Measurements from ENCODE around the gene OSBPL8.

Gene OSBPL8

DNA sequence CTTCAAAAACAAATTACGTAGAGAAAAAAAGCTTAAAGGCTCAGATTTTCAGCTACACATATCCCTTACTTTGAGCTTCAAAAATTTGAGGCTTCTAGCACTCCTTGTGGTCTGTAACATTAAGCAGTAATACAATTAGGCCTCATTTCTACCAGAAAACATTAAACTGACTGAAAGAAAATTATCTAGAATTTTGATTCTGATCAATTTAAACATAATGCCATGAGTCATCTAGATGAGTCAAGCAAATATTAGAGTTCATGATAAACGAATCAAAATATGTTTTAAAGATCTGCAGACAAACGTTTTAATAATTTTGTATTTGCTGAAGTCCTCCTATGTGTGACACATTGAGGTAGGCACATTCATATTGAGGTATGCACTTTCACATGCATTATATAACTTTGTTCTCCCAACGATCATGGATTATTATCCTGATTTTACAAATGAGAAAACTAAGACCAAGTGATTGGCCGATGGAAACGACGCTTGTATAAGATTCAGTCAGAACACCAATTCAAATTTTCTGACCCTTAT lies 4.3 kb downstream of the OSBPL8 start:
- DNase-seq = no peak

DNA sequence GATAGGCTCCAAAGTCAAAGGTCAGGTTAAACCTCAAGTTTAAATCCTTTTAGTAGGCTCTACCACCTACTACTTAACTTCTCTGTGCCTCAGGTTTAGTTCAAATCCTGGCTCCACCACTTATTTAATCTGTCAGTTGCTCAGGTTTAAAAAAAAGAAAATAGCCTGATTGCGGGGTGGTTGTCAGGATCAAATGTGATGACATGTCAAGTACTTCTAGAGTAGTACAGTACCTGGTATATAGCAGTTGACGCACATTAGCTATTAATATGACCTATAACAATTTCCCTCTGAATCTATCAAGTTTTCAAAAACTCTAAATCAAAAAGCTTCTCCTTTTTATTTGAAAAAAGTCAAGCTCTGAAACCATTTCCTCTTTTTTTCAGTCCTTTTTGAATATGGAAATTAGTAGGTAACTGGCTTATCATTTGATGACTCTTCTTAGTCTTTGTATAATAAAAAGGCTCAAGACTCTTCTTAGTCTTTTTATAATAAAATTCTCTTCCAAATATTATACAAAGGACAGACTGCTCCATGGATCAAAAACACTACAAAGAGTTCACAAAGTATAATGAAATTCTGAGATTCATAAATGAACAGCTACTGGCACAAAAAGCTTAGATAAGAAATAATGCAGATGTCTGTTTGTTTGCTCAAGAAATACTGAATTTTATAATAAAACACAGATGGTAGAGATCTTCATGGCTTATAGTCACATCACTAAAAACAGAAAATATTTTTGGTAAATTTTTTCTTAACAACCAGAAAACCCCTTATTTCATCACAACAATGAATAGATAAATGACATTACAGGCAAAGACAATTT lies 5.0 kb downstream of the OSBPL8 start:
- no peak for DNase-seq

DNA sequence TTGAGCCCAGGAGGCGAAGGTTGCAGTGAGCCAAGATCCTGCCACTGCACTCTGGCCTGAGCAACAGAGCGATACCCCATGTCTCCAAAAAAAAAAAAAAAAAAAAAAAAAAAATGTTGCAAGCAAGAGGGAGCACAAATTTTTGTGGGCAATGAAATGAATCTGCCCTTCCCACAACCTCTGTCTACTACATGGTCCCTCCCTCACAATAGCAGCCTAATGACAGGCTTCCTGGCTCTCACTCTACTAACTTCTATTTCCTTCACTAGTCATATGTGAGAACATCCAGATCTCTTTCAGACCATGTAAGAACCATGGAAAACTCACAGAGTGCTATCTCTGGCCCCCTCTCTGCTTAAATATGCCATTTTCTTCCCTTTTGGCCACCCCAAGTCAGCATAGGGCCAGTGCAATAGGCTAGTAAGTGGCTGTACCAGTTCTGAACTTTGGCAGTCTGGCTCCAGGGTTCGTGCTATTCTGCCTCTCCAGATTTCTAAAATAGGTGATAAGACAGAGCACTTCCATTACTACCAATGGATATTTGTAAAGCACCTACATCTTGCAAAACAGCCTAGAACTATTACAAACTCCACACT lies 7.1 kb downstream of the OSBPL8 start:
- DNase-seq = no peak

DNA sequence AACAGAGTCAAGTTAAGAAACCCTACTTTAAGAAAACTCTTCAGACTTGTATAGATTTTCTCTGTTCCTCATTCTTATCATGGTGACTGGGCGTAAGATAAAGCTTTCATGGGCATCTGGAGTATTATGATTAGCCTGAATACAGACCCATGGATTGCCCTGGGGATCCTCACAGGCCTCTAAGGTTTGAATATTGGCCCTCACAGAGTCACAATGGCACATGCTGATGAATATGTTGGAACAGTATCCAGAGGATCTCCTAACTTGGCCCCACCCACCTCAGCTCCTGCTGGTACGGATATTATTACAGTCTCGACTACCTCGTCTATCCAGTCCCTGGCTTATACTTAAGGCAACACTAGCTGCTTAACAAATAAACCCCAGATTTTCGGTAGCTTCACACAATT lies 8.1 kb downstream of the OSBPL8 start:
- no peak for DNase-seq

DNA sequence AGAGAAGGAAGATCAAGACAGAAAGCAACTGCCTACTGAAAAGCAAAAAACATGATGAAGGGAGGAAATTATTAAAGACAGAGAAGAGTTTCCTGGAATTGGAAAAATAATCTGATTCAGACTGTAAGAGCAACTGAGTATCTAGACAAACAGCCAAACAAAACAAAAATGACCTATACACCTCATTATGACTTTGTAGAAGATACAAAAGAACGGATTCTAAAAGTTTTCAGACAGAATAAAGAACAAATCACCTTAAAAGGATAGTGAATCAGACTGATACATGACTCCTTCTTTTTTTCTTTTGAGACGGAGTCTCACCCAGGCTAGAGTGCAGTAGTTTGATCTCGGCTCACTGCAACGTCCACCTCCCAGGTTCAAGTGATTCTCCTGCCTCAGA lies 10.4 kb downstream of the OSBPL8 start:
- DNase-seq = no peak

DNA sequence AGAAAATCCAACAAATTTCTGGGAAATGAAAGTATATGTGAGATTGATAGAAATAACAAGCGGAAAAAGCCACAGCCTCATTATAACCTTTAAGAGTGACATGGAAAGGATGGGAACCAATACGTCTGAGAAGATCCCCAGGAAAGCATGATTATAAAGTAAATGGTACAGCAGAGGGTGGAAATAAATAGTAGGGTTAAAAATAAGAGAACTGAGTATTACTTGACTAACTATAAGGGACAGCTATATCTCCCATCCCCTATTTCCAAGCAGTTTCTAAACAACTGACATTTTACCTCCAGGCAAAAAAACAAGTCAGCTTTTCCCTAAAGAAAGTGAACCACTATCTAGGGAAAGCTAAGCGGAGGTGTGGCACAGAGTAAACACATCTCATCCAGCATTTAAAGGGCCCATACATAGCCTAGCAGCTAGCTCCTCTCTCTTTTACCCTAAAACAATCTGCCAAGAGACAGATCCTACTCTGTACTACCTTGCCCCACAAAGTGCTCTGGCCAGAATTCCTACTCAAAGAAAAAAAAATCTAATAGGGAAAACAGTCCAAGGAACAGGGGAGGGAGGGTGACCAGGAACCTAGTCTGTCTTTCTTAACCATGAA lies 11.2 kb downstream of the OSBPL8 start:
- no peak for DNase-seq

DNA sequence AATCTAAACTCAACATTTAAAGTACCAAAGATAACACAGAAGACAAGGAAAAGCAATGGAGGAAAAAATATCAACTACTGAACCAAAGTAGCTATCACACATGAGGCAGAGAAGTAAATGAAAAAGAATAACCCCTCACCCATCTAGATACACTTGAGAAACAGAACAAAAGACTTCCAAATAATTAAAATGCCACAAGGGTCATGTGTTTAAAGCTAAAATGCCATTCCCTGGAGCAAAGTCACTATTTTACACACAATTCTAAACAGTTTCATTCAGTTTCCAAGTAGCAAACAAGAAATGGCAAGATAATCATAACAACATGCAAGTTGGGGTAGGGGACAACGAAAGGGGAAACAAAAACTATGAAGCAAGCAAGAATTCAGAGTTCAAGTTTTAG lies 12.0 kb downstream of the OSBPL8 start:
- no peak for DNase-seq

DNA sequence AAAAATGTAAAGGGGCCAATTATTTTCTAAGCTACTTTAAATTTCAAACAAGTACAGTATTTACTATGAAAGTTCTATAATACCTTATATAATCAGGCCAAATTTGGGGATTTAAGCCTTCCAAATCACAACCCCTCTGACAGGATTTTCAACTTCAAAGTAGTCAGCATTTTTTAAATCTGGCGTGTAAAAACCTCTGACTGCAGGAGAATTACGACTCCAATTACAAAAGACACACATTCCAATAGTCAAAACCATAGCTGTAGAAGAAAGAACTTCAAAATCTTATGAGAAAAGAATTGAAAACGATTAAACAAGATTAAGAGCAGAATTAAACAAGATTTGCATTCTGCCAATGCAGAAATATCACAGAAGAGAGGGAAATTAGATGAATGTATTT lies 12.7 kb downstream of the OSBPL8 start:
- DNase-seq = no peak

DNA sequence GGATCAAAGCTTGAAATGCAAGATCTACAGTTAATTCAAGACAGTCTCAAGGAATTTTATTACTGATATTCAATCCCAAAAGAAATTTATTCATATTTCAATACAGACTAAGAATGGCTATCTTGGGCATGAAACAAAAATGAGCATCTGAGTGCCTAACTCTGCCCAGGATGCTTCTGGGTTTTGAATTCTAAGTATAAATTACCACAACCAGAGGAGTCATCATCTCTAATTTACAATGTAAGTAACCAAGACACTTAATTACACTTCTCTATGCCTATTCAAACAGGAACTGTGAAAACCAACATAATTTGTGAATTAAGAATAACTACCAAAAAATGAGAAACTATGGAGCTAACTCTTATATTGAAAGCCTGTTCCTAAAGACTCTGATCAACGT lies 14.1 kb downstream of the OSBPL8 start:
- DNase-seq = no peak

DNA sequence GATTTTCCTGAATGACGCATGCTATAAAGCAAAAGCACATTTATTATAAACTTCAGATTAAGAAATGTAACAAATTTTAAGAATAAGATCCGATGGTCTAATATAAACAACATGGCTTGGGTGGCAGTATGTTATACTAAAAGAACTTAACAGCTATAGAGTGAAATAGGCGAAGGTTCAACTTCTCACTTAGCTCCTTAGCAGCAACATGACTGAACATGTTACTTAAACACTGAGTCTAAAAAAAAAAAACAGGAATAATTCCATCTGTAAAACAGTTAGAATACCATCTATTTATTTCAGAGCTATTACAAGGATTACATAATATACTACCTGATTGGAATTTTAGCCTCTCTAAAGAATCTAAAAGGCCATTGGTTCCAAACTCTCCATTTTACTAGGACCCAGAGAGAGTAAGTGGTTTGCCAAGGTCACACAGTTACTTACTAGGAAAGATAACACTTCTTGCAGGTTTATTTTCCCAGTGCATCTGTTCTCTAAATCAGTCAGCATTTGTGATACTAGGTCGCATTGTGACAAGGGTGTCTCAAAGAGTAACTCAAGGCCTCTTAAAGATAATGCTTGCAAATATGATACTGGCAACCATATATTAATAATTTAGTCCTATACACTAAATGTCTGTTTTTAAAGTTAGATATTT lies 14.8 kb downstream of the OSBPL8 start:
- no peak for DNase-seq

DNA sequence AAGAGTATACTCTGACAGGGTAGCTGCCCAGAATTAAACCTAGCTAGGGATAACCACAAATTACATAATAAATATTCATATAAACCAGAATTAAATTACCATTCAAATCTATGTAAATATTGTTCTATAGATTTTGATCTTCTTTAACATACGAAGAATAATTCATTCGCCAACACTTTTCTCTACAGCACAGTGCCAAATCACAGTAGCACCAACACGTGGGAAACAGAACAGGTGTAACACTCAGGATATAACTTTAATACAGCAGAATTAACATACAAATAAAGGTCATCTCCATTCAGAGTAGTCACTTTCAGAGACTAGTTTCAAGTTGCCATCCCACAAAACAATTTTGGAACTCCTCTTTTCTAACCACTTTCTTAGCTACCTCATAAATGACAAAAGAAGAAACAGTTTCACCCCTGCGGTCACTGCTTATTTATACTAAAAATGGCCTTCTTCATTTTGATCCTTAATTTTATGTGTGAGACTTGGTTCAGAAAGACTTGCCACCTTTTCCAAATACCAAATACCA lies 15.7 kb downstream of the OSBPL8 start:
- DNase-seq = no peak

DNA sequence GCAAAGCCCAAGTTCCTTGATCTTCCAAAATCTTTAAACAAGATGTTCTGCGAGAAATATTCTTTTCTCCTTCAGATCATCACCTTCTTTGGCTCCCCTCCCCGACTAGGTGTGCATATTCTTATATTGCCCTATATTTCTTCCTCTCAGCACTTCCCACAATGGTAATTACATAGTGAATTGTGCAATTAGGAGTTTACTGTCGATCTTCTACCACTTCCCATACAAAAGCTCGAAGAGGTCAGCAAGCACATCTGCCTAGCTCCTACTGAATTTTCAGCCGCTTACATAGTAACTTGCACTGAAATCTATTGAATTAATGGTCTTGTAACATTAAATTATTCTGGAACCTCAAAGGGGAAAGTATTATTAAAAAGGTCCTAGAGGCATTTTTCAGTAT lies 16.7 kb downstream of the OSBPL8 start:
- no peak for DNase-seq

DNA sequence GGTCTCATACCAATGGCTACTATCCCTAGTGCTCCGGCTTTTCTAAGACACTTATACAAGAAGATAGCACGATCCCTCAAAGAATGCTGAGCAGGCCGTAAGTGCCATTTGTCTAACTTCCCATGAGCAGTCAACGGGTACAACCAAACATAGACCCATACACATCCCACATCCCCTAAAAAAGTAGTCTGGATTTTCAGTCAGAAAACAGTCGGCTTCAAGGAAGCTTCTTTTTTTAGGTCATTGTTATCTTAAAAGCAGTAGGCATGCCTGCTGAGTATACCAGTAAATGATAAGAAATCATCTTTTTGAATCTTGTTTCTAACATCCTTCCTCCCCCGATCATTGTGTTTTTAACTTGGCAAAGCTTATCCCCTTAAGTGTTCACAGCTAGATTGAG lies 19.8 kb downstream of the OSBPL8 start:
- no peak for DNase-seq

DNA sequence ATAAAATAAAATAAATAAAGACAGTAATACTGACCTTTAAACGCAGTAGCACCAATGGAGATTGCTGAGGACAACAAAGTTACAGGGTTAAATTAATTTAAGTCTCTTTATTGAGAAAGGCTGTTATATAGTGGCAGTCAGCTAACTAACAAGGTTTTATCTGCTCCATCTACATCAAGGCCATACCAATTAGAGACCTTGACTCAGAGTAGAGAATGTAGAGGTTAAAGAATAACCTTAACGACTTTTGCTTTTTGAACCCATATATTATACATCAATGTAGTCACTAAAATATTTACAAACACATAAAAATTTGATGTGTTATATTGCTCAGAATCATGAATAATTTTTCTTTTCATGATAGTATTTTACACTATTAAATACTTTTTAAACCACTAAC lies 21.6 kb downstream of the OSBPL8 start:
- DNase-seq = no peak

DNA sequence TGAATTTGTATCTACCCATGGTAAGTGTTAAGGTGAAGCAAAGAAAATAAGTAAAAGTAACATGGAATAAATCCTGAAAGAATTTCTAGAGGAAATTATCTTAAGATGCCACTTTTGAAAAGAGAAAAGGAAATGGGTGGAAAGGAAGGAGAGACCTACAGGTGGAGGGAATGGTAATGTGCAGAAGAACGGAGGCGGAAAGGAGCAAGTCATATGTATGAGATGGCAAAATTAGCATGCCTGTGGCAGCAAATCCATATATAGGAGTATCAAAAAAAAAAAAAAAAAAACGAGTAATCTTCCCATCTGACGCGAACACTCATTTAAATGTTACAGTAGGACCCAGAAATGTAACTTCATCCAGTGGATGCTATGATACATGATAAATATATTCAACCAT lies 23.0 kb downstream of the OSBPL8 start:
- no peak for DNase-seq

DNA sequence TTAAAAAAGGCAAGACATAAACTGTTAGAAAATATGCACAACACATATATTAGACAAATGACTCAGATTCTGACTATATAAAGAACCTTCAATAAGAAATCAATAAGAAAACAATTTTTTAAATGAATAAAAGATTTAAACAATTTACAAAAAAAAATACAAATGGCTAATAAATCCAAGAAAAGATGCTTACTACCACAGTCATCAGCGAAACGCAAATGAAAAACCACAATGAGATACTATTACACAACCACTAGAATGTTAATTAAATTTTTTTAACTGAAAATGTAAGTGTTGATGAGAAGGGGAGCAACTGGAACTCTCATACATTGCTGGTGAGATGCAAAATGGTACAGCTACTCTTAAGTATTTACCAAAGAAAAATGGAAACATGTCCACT lies 24.4 kb downstream of the OSBPL8 start:
- no peak for DNase-seq

DNA sequence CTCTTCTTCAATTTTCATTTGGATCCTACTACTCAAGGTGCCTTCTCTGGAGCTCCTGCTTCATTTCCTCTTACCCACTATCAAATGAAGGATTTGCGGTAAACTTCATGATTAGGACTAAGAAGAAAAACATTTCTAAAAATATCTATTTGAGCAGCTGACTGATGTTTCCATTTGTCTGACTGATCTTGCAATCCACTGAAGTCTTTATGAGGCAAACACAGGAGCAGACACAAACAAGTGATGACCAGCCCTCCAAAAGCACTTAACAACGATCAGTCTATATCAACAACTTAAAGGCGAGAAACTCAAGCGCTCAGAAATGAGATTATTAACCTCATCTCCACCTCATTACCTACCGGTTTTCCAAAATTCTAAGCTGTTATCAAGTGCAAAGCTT lies 26.2 kb downstream of the OSBPL8 start:
- DNase-seq = no peak

DNA sequence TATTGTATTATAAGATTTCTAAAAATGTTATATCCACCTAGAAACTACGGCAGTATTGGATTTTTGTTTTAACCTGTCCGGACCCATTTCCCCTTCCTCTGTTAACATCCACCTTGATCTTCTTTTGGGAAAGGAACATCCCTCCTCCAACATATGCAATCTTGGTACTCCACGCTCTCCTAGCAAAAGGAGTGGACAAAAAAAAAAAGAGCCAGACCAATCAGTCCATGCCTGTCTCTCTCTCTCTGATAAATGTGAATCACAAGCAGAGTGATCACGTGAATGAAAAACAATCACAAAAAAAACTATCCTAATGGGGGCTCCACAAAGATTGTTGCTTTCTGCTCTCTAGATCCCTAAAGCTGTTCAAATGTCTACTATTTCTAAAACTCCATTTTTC lies 27.1 kb downstream of the OSBPL8 start:
- no peak for DNase-seq

DNA sequence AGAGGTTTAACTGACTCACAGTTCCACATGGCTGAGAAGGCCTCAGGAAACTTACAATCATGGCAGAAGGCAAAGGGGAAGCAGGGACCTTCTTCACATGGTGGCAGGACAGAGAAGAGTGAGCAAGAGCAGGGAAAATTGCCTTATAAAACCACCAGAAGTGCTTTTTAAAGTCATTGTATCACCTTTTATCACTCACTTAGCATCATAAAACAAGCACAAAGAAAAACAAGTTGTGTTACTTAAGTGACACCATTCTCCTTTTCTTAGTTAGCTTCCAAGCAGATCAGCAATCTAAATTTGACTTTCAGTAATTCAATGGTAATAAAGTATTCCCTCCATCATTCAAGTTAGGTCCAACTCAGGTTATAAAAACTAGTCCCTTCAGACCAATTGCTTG lies 28.5 kb downstream of the OSBPL8 start:
- DNase-seq = no peak

DNA sequence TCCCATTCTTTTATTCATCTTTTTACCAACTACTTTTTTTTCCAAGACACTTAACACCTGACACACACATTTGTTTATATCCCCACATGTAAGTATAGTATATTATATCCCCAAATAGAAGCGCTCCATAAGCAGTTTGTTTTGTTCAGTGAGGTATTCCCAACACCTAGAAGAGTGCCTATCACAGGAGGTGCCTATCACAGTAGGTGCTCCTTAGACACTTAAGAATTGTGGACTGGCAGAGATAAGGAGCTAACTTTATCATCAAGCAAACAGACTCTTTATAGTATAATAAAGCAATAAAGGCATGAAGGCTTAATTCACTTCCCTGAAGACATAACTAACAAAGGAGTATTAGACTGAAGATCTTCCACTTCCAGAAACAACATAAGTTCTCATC lies 29.1 kb downstream of the OSBPL8 start:
- DNase-seq = no peak

DNA sequence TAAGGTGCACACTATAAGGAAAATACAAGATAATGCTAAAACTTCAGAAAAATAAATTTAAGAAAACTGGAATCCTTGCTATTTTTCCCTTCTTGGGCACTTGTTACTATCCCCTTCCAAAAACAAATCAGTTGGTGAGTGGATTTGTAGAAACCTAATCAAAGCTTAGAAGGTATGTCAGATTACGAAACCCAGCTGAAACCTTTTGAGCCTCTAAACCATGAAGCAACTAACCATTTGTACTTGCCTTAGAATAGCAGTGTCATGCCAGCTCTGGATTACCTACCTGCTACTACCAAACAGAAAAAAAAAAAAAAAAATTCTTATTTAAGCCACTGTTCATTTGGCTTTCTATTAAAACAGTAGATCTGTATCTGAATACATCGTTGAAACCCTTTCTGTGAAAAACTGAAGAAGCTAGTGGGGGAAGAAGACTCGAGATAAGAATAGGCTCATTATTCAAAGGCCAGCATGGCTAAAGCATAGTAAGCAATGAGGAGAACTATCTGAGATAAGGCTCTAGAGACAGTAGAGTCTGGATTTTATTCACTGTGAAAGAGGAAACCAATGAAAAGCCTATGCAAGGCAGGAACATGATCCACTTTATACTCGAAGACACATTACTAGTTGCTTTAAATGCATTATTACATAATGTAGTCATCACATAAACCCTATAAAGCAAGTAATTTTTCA lies 30.2 kb downstream of the OSBPL8 start:
- DNase-seq = no peak

DNA sequence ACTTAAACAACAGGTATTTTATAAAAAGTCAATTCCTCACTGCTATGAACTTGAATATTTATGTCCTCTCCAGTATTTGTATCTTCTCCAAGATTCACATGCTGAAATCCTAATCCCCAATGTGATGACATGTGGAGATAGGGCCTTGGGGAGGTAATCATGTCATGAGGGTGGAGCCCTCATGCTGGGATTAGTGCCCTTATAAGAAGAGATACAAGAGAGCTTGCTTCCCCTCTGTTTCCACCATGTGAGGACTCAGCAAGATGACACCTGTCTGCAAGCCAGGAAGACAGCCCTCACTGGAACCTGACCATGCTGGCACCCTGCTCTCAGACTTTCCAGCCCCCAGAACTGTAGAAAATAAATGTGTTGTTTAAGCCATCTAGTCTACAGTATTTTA lies 36.2 kb downstream of the OSBPL8 start:
- no peak for DNase-seq

DNA sequence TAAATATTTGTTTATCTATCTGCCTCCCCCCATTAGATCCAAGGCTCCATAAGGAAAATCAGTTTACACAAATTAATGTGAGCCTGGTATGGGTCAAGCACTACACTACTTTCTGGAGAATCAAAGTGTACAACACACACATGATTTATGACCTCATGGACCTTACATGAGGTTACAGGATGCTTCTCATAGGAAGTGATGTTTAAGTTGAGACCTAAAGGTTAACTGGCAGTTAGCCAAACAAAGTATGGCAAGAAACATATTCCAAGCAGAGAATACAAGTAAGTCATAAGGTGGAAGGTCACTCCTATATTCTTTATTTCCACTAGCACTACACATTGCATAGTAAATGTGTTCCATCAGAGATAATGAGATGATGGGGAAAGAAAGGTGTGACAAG lies 39.2 kb downstream of the OSBPL8 start:
- no peak for DNase-seq
